ENCODE results near the gene FAM120C. TPM values are rescaled to one million over a fixed set of nuclear protein-coding genes. Genes with fewer than 3 reads are reported as not detected.

Gene FAM120C
- total RNA-seq, 1 experiment from 2014 or later = 29.2 TPM

DNA sequence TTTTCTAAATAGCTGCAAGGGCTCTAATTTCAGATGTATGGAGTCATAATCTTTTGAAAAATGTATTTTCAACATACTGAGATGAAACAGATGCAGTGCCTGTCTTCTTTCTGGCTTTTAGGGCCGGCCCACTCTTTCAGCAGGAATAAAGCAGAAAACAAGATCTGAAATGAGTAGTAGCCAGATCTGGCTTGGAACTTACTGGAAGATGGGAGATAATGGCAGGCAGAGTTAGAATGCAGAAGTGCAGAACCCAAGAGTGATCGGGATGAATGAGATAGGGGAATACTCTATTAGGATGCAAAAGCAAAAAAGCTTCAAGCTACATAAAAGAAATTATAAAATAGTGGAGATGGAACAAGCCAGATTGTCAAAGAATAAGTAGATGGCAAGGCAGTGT lies 1.4 kb upstream of the FAM120C start:
- H3K27me3 Mint-ChIP-seq (ENCODE audit: unreplicated experiment) = no peaks in the 10 kb centered on the region
- H3K4me3 Mint-ChIP-seq (ENCODE audit: low read depth, unreplicated experiment) = no peak overlapping the region
- intact Hi-C loops (cut with micrococcal nuclease; ENCODE audit: unreplicated experiment) = loop anchor here (5.0 kb wide), 1 partner anchor 142 kb away; the partner anchor contains the start of gene PHF8
- H3K4me1 Mint-ChIP-seq (ENCODE audit: low read depth, unreplicated experiment) = peaks cover 24% of the 10 kb centered on the region
- CTCF ChIA-PET = no interaction called here
- peaks cover 33% of the 10 kb centered on the region for H3K36me3 Mint-ChIP-seq (ENCODE audit: insufficient read depth, unreplicated experiment)
- H3K27ac Mint-ChIP-seq (ENCODE audit: unreplicated experiment) = no peak overlapping the region
- TF ChIP-seq CTCF (IDR thresholded peaks at IDR 0.05; ENCODE audit: unreplicated experiment) = no peak
- TSS peak; percentile 61 for BruUV-seq (replicated peaks)
- H3K9me3 Mint-ChIP-seq (ENCODE audit: low read depth, unreplicated experiment) = no peaks in the 10 kb centered on the region
- no peak for DNase-seq

DNA sequence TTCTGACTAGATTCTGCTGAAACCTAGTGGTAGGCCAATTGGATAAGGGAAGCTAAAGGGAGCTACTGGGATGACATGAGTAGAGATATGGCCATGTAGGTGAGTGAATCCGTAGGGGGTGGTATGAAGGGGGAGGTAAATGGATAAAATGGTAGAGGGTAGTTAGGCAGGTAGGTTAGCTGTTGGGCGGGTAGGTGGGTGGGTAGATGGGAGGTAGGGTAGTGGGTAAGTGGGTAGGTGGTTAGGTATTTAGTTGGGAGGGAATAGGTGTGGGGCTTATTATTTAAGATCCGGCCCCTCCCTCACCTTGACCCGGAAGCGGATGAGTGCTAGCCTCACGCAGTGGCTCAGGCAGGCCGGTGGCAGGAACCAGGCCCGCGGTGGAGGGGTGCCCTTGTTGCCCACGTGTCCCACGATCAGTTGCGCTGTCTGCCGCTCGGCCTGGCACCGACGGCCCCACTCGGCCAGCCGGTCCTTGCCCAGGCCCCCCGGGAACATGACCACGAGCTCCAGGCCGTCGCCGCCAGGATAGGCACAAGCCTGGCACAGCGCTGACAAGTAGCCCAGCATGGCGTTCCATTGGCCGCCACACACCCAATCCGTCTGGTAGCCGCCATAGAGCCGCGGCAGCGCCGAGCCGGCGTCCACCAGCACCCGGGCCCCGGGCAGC lies 725 bp downstream of the FAM120C start:
- intact Hi-C loops (cut with micrococcal nuclease; ENCODE audit: unreplicated experiment) = loop anchor here (5.0 kb wide), 1 partner anchor 140 kb away; the partner anchor contains the start of gene PHF8
- Mint-ChIP-seq H3K9me3 (ENCODE audit: low read depth, unreplicated experiment) (no peaks in the 10 kb centered on the region), H3K36me3 (ENCODE audit: insufficient read depth, unreplicated experiment) (peaks cover 33% of the 10 kb centered on the region), H3K27ac (ENCODE audit: unreplicated experiment) (peak overlapping the region; percentile 79), H3K4me3 (ENCODE audit: low read depth, unreplicated experiment) (peak overlapping the region; percentile 73), H3K27me3 (ENCODE audit: unreplicated experiment) (no peaks in the 10 kb centered on the region), H3K4me1 (ENCODE audit: low read depth, unreplicated experiment) (peaks cover 39% of the 10 kb centered on the region)
- TF ChIP-seq CTCF (IDR thresholded peaks at IDR 0.05; ENCODE audit: unreplicated experiment) = no peak
- CTCF ChIA-PET = interaction anchor here (1.3 kb wide), 1 partner anchor 13 kb away, joined by 3 read pairs; no protein-coding TSS in a partner anchor
- DNase-seq = peak; percentile 66
- BruUV-seq (replicated peaks) = no TSS peak

GRCh38 chrX:54181202-54181953 lies 1.7 kb downstream of the FAM120C start:
- H3K27me3 Mint-ChIP-seq (ENCODE audit: unreplicated experiment) = no peaks in the 10 kb centered on the region
- no peaks in the 10 kb centered on the region for H3K9me3 Mint-ChIP-seq (ENCODE audit: low read depth, unreplicated experiment)
- TF ChIP-seq CTCF (IDR thresholded peaks at IDR 0.05; ENCODE audit: unreplicated experiment) = no peak
- peak overlapping the region; percentile 73 for H3K4me3 Mint-ChIP-seq (ENCODE audit: low read depth, unreplicated experiment)
- CTCF ChIA-PET = interaction anchor here (1.0 kb wide), 1 partner anchor 18 kb away, joined by 4 read pairs; no protein-coding TSS in a partner anchor
- H3K4me1 Mint-ChIP-seq (ENCODE audit: low read depth, unreplicated experiment) = peaks cover 48% of the 10 kb centered on the region
- DNase-seq = no peak
- H3K27ac Mint-ChIP-seq (ENCODE audit: unreplicated experiment) = peak overlapping the region; percentile 79
- H3K36me3 Mint-ChIP-seq (ENCODE audit: insufficient read depth, unreplicated experiment) = peaks cover 31% of the 10 kb centered on the region
- intact Hi-C loops (cut with micrococcal nuclease; ENCODE audit: unreplicated experiment) = loop anchor here (5.0 kb wide), 1 partner anchor 139 kb away; the partner anchor contains the start of gene PHF8
- BruUV-seq (replicated peaks) = no TSS peak

DNA sequence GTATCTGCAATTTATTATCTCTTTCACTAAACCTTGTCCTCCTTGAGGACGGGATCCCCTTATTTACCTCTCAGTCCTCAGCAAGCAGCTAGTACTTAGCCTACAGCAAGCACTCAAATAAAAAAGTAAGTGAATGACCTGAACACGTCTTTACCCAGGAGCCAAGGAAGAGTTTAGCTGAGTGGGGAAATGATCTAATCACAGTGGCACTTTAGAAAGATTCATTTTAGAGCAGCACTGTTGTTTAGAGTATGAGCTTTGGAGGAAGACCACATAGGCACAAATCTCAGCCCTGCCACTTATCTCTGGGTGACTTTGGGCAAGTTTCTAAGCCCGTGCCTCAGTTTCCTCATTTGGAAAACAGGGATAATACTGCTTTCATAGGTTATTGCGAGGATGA lies 2.7 kb downstream of the FAM120C start:
- H3K4me1 Mint-ChIP-seq (ENCODE audit: low read depth, unreplicated experiment) = peaks cover 49% of the 10 kb centered on the region
- intact Hi-C loops (cut with micrococcal nuclease; ENCODE audit: unreplicated experiment) = loop anchor here (5.0 kb wide), 1 partner anchor 138 kb away; the partner anchor contains the start of gene PHF8
- H3K27ac Mint-ChIP-seq (ENCODE audit: unreplicated experiment) = peak overlapping the region; percentile 79
- no peaks in the 10 kb centered on the region for H3K27me3 Mint-ChIP-seq (ENCODE audit: unreplicated experiment)
- H3K4me3 Mint-ChIP-seq (ENCODE audit: low read depth, unreplicated experiment) = peak overlapping the region; percentile 73
- BruUV-seq (replicated peaks) = no TSS peak
- no peak for DNase-seq
- TF ChIP-seq CTCF (IDR thresholded peaks at IDR 0.05; ENCODE audit: unreplicated experiment) = no peak
- H3K36me3 Mint-ChIP-seq (ENCODE audit: insufficient read depth, unreplicated experiment) = peaks cover 28% of the 10 kb centered on the region
- no peaks in the 10 kb centered on the region for H3K9me3 Mint-ChIP-seq (ENCODE audit: low read depth, unreplicated experiment)
- CTCF ChIA-PET = interaction anchor here (0.6 to 1.0 kb wide), 3 partner anchors 17 to 133 kb away, joined by 3 to 5 read pairs (median 4); no protein-coding TSS in a partner anchor
